DOHH2 (cell line): Measurements from ENCODE around the gene MANSC4.

Source experiments
- H3F3A ChIP-seq: fragments of 200-600 bp; sonication (generic), shearing (Covaris generic); 2 replicates; pipeline ENCODE4 v1.6.0; 2016; ENCODE audit warnings: antibody characterized with exemption, mild to moderate bottlenecking; ENCODE audit not compliant: control insufficient read depth, insufficient read depth
- H3K27ac ChIP-seq: fragments of 200-600 bp; sonication (generic); 2 replicates; pipeline ENCODE4 v1.5.1; 2014; ENCODE audit warnings: low read depth, mild to moderate bottlenecking, low read length, moderate library complexity
- H3K27me3 ChIP-seq: fragments of 200-600 bp; sonication (generic); 2 replicates; pipeline ENCODE4 v1.6.1; 2014; ENCODE audit warnings: mild to moderate bottlenecking, low read length, mixed read lengths; ENCODE audit not compliant: control insufficient read depth
- H3K36me3 ChIP-seq: fragments of 200-600 bp; sonication (generic); 2 replicates; pipeline ENCODE4 v1.6.1; 2014; ENCODE audit warnings: mild to moderate bottlenecking, low read length, moderate library complexity, mixed read lengths; ENCODE audit not compliant: control insufficient read depth
- H3K4me1 ChIP-seq: fragments of 200-600 bp; sonication (generic); 2 replicates; pipeline ENCODE4 v1.6.1; 2014; ENCODE audit warnings: mild to moderate bottlenecking, low read length, mixed read lengths; ENCODE audit not compliant: control insufficient read depth
- H3K4me2 ChIP-seq: fragments of 200-600 bp; sonication (generic); 2 replicates; pipeline ENCODE4 v1.6.0; 2014; ENCODE audit warnings: mild to moderate bottlenecking, low read length, moderate library complexity
- H3K4me3 ChIP-seq: fragments of 200-600 bp; sonication (generic); 2 replicates; pipeline ENCODE4 v1.5.1; 2014; ENCODE audit warnings: mild to moderate bottlenecking, low read length, mixed read lengths
- H3K79me2 ChIP-seq: fragments of 200-600 bp; sonication (generic); 2 replicates; pipeline ENCODE4 v1.6.1; 2014; ENCODE audit warnings: mild to moderate bottlenecking, low read length, mixed read lengths; ENCODE audit not compliant: control insufficient read depth
- H3K9me2 ChIP-seq: fragments of 200-600 bp; sonication (generic); replicated peaks from 2 replicates; pipeline ENCODE4 v1.6.1; 2014; ENCODE audit warnings: mild to moderate bottlenecking, low read length, mixed read lengths; ENCODE audit not compliant: control insufficient read depth
- H3K9me3 ChIP-seq: fragments of 200-600 bp; sonication (generic); 2 replicates; pipeline ENCODE4 v1.6.1; 2014; ENCODE audit warnings: antibody characterized with exemption, low read length, mixed read lengths; ENCODE audit not compliant: control insufficient read depth, insufficient read depth
- H4K20me1 ChIP-seq: fragments of 200-600 bp; sonication (generic); 2 replicates; pipeline ENCODE4 v1.6.0; 2014; ENCODE audit warnings: low read depth, mild to moderate bottlenecking, antibody characterized with exemption, low read length, moderate library complexity; ENCODE audit not compliant: control insufficient read depth, insufficient read depth
- EZH2phosphoT487 ChIP-seq: fragments of 200-600 bp; sonication (generic); IDR thresholded peaks from 2 replicates; pipeline ENCODE4 v1.6.1; 2017; ENCODE audit warnings: borderline replicate concordance, mild to moderate bottlenecking, antibody characterized with exemption, low read length, moderate library complexity, mixed read lengths
- TF ChIP-seq, protein P1 (sequence below): fragments of 200-600 bp; sonication (generic); IDR thresholded peaks from one replicate; pipeline ENCODE4 v1.5.1; 2014; ENCODE audit warnings: antibody characterized with exemption, mild to moderate bottlenecking, low read depth, low read length; ENCODE audit not compliant: poor library complexity, severe bottlenecking

Gene MANSC4

GRCh38 chr12:27780612-27781408, 774 bp upstream of the MANSC4 start:
- no peak for TF ChIP-seq EZH2phosphoT487
- TF ChIP-seq, protein P1, sequence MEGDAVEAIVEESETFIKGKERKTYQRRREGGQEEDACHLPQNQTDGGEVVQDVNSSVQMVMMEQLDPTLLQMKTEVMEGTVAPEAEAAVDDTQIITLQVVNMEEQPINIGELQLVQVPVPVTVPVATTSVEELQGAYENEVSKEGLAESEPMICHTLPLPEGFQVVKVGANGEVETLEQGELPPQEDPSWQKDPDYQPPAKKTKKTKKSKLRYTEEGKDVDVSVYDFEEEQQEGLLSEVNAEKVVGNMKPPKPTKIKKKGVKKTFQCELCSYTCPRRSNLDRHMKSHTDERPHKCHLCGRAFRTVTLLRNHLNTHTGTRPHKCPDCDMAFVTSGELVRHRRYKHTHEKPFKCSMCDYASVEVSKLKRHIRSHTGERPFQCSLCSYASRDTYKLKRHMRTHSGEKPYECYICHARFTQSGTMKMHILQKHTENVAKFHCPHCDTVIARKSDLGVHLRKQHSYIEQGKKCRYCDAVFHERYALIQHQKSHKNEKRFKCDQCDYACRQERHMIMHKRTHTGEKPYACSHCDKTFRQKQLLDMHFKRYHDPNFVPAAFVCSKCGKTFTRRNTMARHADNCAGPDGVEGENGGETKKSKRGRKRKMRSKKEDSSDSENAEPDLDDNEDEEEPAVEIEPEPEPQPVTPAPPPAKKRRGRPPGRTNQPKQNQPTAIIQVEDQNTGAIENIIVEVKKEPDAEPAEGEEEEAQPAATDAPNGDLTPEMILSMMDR, result no peak
- H3K4me2 ChIP-seq, result peak overlapping the region; percentile 93
- peaks cover 39% of the 10 kb centered on the region for H3K4me1 ChIP-seq
- H3K36me3 ChIP-seq, result peaks cover 25% of the 10 kb centered on the region
- H3K9me2 ChIP-seq, result no peaks in the 10 kb centered on the region
- H3K27ac ChIP-seq, result peak overlapping the region; percentile 52
- no peaks in the 10 kb centered on the region for H3K9me3 ChIP-seq
- peak overlapping the region; percentile 86 for H3K4me3 ChIP-seq
- H3F3A ChIP-seq, result peaks cover 6% of the 10 kb centered on the region; the same call in 1 of the 2 replicates
- H3K27me3 ChIP-seq, result no peaks in the 10 kb centered on the region
- no peaks in the 10 kb centered on the region for H4K20me1 ChIP-seq
- H3K79me2 ChIP-seq, result peaks cover 53% of the 10 kb centered on the region

GRCh38 chr12:27779416-27779919, 568 bp downstream of the MANSC4 start:
- Histone ChIP-seq H3K9me3 (no peaks in the 10 kb centered on the region), H3K36me3 (peaks cover 22% of the 10 kb centered on the region), H4K20me1 (no peaks in the 10 kb centered on the region), H3K4me2 (peak overlapping the region; percentile 93), H3K27me3 (no peaks in the 10 kb centered on the region), H3K9me2 (no peaks in the 10 kb centered on the region), H3K4me1 (peaks cover 30% of the 10 kb centered on the region), H3K79me2 (peaks cover 40% of the 10 kb centered on the region), H3K4me3 (peak overlapping the region; percentile 86), H3K27ac (peak overlapping the region; percentile 52), H3F3A (peaks cover 6% of the 10 kb centered on the region; the same call in 1 of the 2 replicates)
- TF ChIP-seq, protein P1, result no peak
- TF ChIP-seq EZH2phosphoT487, result no peak

DNA sequence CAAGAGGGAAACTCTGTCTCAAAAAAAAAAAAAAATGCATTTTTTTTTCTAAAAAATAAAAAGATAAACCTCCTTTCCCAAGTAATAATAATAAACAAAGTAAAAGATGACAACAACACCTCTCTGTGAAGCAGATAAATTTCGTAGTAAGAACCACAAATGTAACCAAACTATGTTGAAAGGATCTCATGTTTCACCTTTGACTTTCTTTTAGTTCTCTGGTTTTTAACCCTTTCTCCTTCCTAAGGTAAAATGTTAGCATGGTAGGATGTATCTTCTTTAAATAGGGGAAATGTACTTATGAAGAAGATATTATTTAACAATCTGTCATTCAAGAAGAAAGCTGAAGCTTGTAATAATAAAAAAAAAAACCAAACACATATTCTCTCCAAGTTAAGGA, 1.8 kb downstream of the MANSC4 start:
- Histone ChIP-seq H3F3A (peaks cover 6% of the 10 kb centered on the region; the same call in 1 of the 2 replicates), H3K27me3 (no peaks in the 10 kb centered on the region), H3K4me3 (no peak overlapping the region), H3K36me3 (peaks cover 22% of the 10 kb centered on the region), H3K79me2 (peaks cover 28% of the 10 kb centered on the region), H3K4me1 (peaks cover 29% of the 10 kb centered on the region), H3K4me2 (no peak overlapping the region), H3K9me3 (no peaks in the 10 kb centered on the region), H3K9me2 (no peaks in the 10 kb centered on the region), H3K27ac (no peak overlapping the region), H4K20me1 (no peaks in the 10 kb centered on the region)
- TF ChIP-seq EZH2phosphoT487, result no peak
- TF ChIP-seq, protein P1, result no peak
